ENCODE measurements around the gene RGS9.

GRCh38 chr17:65229621-65229995, 92.4 kb downstream of the RGS9 start:
- TF ChIP-seq SIN3A (IDR thresholded peaks at IDR 0.05; ENCODE audit: low read depth), result no peak
- TF ChIP-seq TCF7L2 (IDR thresholded peaks at IDR 0.05; ENCODE audit: borderline replicate concordance, extremely low read depth, insufficient read depth, insufficient read length), result no peak
- TF ChIP-seq POLR2AphosphoS5 (IDR thresholded peaks at IDR 0.05; ENCODE audit: low read depth, low read length), result no peak
- no peak for TF ChIP-seq POLR2A (IDR thresholded peaks at IDR 0.05; ENCODE audit: borderline replicate concordance, extremely low read depth, insufficient read depth, insufficient read length)
- no peak for TF ChIP-seq CTCF (IDR thresholded peaks at IDR 0.05 in 2 of 3, conservative IDR thresholded peaks at IDR 0.05 in 1 of 3; ENCODE audit: borderline replicate concordance in 1 of 3, insufficient read depth in 1 of 3, low read depth in 2 of 3, low read length in 2 of 3)
- no peak for TF ChIP-seq CEBPB (IDR thresholded peaks at IDR 0.05; ENCODE audit: low read depth)
